Karpas-422 (cell line): ENCODE measurements around the gene FAM89B. TPM values are rescaled to one million over a fixed set of nuclear protein-coding genes. Genes with fewer than 3 reads are reported as not detected.

Source experiments
- DNase-seq: peaks from one replicate; pipeline ENCODE4 v3.0.0-alpha.2; 2015
- H2AFZ ChIP-seq: fragments of 200-600 bp; sonication (generic); 2 replicates; pipeline ENCODE4 v1.6.1; 2014; ENCODE audit warnings: antibody characterized with exemption, low read length, mixed read lengths
- H3K27ac ChIP-seq: fragments of 200-600 bp; sonication (generic); 2 replicates; pipeline ENCODE4 v1.5.1; 2014; ENCODE audit warnings: mild to moderate bottlenecking, low read length, moderate library complexity
- H3K27me3 ChIP-seq: fragments of 200-600 bp; sonication (generic); 2 replicates; pipeline ENCODE4 v1.6.1; 2014; ENCODE audit warnings: low read length, mixed read lengths
- H3K36me3 ChIP-seq: fragments of 200-600 bp; sonication (generic); 2 replicates; pipeline ENCODE4 v1.6.1; 2014; ENCODE audit warnings: low read length, mixed read lengths; ENCODE audit not compliant: insufficient read depth
- H3K4me1 ChIP-seq: fragments of 200-600 bp; sonication (generic); 2 replicates; pipeline ENCODE4 v1.6.1; 2014; ENCODE audit warnings: mild to moderate bottlenecking, low read length, mixed read lengths
- H3K4me2 ChIP-seq: fragments of 200-600 bp; sonication (generic); 2 replicates; pipeline ENCODE4 v1.6.1; 2014; ENCODE audit warnings: low read length, low read depth, mild to moderate bottlenecking; ENCODE audit not compliant: poor library complexity, severe bottlenecking
- H3K4me3 ChIP-seq: fragments of 200-600 bp; sonication (generic); 2 replicates; pipeline ENCODE4 v1.5.1; 2014; ENCODE audit warnings: mild to moderate bottlenecking, antibody characterized with exemption, low read length, mixed read lengths
- H3K79me2 ChIP-seq: fragments of 200-600 bp; sonication (generic); 2 replicates; pipeline ENCODE4 v1.6.1; 2014; ENCODE audit warnings: mild to moderate bottlenecking, low read length, mixed read lengths
- H3K9ac ChIP-seq: fragments of 200-600 bp; sonication (generic); 2 replicates; pipeline ENCODE4 v1.6.0; 2014; ENCODE audit warnings: low read length
- H3K9me2 ChIP-seq: fragments of 200-600 bp; sonication (generic), shearing (Covaris generic); replicated peaks from 2 replicates; pipeline ENCODE4 v1.6.0; 2014; ENCODE audit warnings: mild to moderate bottlenecking, low read length, moderate library complexity; ENCODE audit not compliant: insufficient read depth
- H3K9me3 ChIP-seq: fragments of 300-700, 200-600 bp; sonication (generic); 2 replicates; pipeline ENCODE4 v1.6.1; 2014; ENCODE audit warnings: low read length, mixed read lengths
- H4K20me1 ChIP-seq: fragments of 200-600 bp; sonication (generic); 2 replicates; pipeline ENCODE4 v1.6.1; 2014; ENCODE audit warnings: mild to moderate bottlenecking, antibody characterized with exemption, low read length, low read depth; ENCODE audit not compliant: insufficient read depth
- total RNA-seq: library from RNA; depleted of rRNA; stranded (reverse); fragments of >200 nt; shearing (Covaris generic); gene quantifications from 2 replicates; pipeline ENCODE4 v1.2.3, GENCODE V29; 2014; ENCODE audit warnings: low replicate concordance

Gene FAM89B
- total RNA-seq, 1 experiment from 2014 or later, result 14.2 TPM

DNA sequence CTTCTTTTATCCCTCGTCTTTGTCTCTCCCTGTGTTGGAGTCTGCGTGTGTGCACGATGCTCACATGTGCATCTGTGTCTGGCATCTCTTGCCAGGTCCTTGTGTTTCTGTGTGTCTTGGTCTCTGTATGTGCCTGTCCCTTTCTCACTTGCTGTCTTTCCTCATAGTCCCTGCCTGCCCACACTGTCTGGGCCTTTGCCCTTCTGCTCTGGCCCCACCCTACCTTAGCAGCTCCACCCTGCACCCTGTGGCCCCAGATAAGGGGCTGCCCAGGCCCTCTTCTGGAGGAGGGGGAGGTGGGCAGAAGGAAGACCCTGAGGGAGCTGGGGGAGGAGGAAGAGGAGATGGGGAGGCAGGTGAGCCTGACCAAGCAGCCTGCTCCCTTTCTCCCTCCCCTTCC is 6.3 kb downstream of the FAM89B start:
- Histone ChIP-seq H3K4me3 (no peak overlapping the region), H3K9ac (no peak overlapping the region), H2AFZ (no peak overlapping the region), H4K20me1 (no peaks in the 10 kb centered on the region; the same call in 1 of the 2 replicates), H3K36me3 (no peaks in the 10 kb centered on the region), H3K27me3 (no peaks in the 10 kb centered on the region), H3K4me2 (no peak overlapping the region), H3K4me1 (peaks cover 36% of the 10 kb centered on the region), H3K27ac (peak overlapping the region; percentile 91), H3K9me3 (no peaks in the 10 kb centered on the region), H3K9me2 (no peaks in the 10 kb centered on the region), H3K79me2 (peaks cover 14% of the 10 kb centered on the region; the same call in 1 of the 2 replicates)
- no peak for DNase-seq

DNA sequence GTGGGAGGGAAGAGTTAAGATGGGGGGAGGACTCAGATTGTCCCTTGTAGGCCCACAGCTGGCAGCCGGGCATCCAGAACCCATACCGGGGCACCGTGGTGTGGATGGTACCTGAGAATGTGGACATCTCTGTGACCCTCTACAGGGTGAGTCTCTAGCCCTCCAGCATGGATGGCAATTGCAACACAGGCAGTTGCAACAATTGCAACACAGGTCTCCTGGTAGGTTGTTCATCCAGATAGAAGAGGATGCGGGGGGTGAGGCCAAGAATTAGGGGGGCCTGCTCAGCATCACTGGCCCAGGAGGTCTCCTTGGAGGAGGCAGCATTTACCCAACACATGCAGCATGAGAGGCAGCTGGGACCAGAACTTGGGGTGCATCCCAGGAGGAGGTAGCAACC is 7.0 kb downstream of the FAM89B start:
- H3K79me2 ChIP-seq, result peaks cover 14% of the 10 kb centered on the region; the same call in 1 of the 2 replicates
- DNase-seq, result no peak
- no peak overlapping the region for H3K9ac ChIP-seq
- no peak overlapping the region for H3K27ac ChIP-seq
- no peaks in the 10 kb centered on the region for H3K9me2 ChIP-seq
- no peaks in the 10 kb centered on the region for H3K27me3 ChIP-seq
- no peak overlapping the region for H3K4me3 ChIP-seq
- no peaks in the 10 kb centered on the region for H3K9me3 ChIP-seq
- no peaks in the 10 kb centered on the region for H4K20me1 ChIP-seq
- no peak overlapping the region for H2AFZ ChIP-seq
- no peaks in the 10 kb centered on the region for H3K36me3 ChIP-seq
- H3K4me1 ChIP-seq, result peaks cover 32% of the 10 kb centered on the region
- H3K4me2 ChIP-seq, result no peak overlapping the region

DNA sequence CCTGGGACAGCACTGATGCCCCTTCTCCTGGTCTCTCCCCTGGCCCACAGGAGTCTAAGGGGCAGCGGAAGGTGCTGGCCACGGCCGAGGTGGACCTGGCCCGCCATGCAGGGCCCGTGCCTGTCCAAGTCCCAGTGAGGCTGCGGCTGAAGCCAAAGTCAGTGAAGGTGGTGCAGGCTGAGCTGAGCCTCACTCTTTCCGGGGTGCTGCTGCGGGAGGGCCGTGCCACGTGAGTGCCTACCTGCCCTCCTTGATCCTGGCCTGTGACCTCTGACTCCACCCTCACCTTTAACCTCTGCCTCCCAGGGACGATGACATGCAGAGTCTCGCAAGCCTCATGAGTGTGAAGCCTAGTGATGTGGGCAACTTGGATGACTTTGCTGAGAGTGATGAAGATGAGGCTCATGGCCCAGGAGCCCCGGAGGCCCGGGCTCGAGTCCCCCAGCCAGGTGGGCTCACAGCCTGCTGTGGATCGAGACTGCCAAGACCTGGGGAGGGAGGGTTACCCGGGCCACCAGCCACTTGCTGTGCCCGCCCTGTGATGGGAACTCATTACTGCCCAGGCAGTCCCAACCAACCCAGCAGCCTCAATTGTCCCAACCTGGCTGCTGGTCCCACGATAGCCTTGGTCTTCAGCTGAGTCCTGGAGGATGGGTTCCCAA is 7.8 kb downstream of the FAM89B start:
- H3K4me2 ChIP-seq, result no peak overlapping the region
- H3K9me2 ChIP-seq, result no peaks in the 10 kb centered on the region

DNA sequence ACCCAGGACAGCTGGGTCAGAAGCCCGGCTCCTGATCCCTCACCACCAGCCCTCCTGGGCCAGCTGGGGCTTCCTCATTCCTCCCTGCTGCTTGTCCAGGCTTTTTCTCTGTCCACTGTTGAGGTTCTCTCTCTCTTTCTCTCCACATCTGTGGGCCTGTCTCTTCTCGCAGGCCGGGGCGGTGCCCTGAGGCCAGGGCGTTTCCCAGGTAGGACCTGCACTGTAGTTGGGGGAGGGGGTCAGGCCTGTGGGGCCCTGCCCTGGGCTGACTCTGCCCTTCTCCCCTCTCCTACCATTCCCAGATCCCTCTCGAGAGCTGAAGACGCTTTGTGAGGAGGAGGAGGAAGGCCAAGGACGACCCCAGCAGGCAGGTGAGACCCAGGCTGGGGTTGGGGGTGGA is 8.4 kb downstream of the FAM89B start:
- no peak for DNase-seq
- H3K4me1 ChIP-seq, result peaks cover 18% of the 10 kb centered on the region
- no peaks in the 10 kb centered on the region for H3K27me3 ChIP-seq
- H3K9ac ChIP-seq, result no peak overlapping the region
- H3K36me3 ChIP-seq, result no peaks in the 10 kb centered on the region
- H3K27ac ChIP-seq, result no peak overlapping the region
- no peak overlapping the region for H3K4me2 ChIP-seq
- H4K20me1 ChIP-seq, result no peaks in the 10 kb centered on the region
- H2AFZ ChIP-seq, result no peak overlapping the region
- H3K9me2 ChIP-seq, result no peaks in the 10 kb centered on the region
- no peaks in the 10 kb centered on the region for H3K9me3 ChIP-seq
- peaks cover 14% of the 10 kb centered on the region; the same call in 1 of the 2 replicates for H3K79me2 ChIP-seq
- no peak overlapping the region for H3K4me3 ChIP-seq

More for the DNA sequence above, 7.8 kb downstream of the FAM89B start:
- Histone ChIP-seq H3K4me3 (no peak overlapping the region), H3K9ac (no peak overlapping the region), H3K27ac (no peak overlapping the region), H3K79me2 (peaks cover 14% of the 10 kb centered on the region; the same call in 1 of the 2 replicates), H4K20me1 (no peaks in the 10 kb centered on the region), H3K4me1 (peaks cover 23% of the 10 kb centered on the region), H3K9me3 (no peaks in the 10 kb centered on the region), H3K27me3 (no peaks in the 10 kb centered on the region), H2AFZ (no peak overlapping the region), H3K36me3 (no peaks in the 10 kb centered on the region)
- DNase-seq, result no peak

DNA sequence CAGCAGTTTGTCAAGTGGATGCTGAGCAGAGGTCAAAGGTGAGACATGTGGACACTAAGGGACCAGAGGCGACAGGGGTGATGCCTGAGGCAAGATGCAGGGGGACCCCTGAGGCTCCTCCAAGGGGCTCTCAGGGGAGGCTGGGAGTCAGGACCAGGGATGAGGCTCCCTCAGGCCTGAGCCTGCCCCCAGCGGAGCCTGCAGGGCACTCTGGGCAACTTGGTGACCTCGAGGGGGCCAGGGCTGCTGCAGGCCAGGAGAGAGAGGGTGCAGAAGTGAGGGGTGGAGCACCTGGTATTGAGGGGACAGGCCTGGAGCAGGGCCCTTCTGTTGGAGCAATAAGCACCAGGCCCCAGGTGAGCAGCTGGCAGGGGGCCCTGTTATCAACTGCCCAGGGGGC is 9.6 kb downstream of the FAM89B start:
- Histone ChIP-seq H3K4me2 (no peak overlapping the region), H3K36me3 (no peaks in the 10 kb centered on the region), H3K27me3 (no peaks in the 10 kb centered on the region), H2AFZ (no peak overlapping the region), H3K79me2 (peaks cover 7% of the 10 kb centered on the region; the same call in 1 of the 2 replicates), H3K27ac (no peak overlapping the region), H4K20me1 (no peaks in the 10 kb centered on the region), H3K9me2 (no peaks in the 10 kb centered on the region), H3K4me1 (peaks cover 18% of the 10 kb centered on the region), H3K4me3 (no peak overlapping the region), H3K9ac (no peak overlapping the region), H3K9me3 (no peaks in the 10 kb centered on the region)
- DNase-seq, result no peak

DNA sequence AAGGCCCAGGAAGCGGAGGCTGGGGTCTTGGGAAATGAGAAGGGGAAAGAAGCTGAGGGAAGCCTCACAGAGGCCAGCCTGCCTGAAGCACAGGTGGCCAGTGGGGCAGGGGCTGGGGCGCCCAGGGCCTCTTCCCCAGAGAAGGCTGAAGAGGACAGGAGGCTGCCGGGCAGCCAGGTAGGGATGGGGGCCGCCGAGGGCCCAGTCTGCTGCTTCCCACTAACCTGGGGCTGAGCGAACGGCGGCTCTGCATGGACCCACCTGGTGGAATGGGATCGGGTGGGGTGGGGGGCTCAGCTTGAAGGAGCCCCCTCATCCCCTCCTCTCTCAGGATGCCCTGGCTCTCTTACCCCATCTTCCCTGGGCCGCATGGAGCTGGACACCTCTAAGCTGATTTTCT is 11.3 kb downstream of the FAM89B start:
- DNase-seq, result no peak

DNA sequence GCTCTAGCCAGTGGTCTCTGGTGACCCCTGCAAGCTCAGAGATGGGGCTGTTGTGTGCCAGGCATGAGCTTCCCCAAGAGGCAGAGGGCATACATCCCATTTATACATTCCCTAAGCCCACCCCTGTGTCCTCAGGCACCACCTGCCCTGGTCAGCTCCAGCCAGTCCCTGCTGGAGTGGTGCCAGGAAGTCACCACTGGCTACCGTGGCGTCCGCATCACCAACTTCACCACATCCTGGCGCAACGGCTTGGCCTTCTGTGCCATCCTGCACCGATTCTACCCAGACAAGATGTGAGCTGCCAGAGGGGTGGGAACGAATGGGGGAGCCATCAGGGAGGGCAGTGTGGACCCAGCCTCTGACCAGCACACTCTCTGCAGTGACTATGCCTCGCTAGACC is 11.8 kb downstream of the FAM89B start:
- Histone ChIP-seq H4K20me1 (no peaks in the 10 kb centered on the region), H3K79me2 (no peaks in the 10 kb centered on the region), H3K4me2 (no peak overlapping the region), H3K36me3 (no peaks in the 10 kb centered on the region), H3K27ac (no peak overlapping the region), H2AFZ (no peak overlapping the region), H3K9me3 (no peaks in the 10 kb centered on the region), H3K9ac (no peak overlapping the region), H3K4me1 (peaks cover 26% of the 10 kb centered on the region), H3K27me3 (no peaks in the 10 kb centered on the region), H3K9me2 (no peaks in the 10 kb centered on the region), H3K4me3 (no peak overlapping the region)
- DNase-seq, result no peak

More for the DNA sequence above, 11.3 kb downstream of the FAM89B start:
- H3K9me2 ChIP-seq, result no peaks in the 10 kb centered on the region
- no peaks in the 10 kb centered on the region for H4K20me1 ChIP-seq
- no peaks in the 10 kb centered on the region for H3K79me2 ChIP-seq
- H3K27me3 ChIP-seq, result no peaks in the 10 kb centered on the region
- peaks cover 23% of the 10 kb centered on the region for H3K4me1 ChIP-seq
- H3K36me3 ChIP-seq, result no peaks in the 10 kb centered on the region
- no peak overlapping the region for H2AFZ ChIP-seq
- no peak overlapping the region for H3K9ac ChIP-seq
- no peak overlapping the region for H3K4me2 ChIP-seq
- no peaks in the 10 kb centered on the region for H3K9me3 ChIP-seq
- no peak overlapping the region for H3K4me3 ChIP-seq
- no peak overlapping the region for H3K27ac ChIP-seq

DNA sequence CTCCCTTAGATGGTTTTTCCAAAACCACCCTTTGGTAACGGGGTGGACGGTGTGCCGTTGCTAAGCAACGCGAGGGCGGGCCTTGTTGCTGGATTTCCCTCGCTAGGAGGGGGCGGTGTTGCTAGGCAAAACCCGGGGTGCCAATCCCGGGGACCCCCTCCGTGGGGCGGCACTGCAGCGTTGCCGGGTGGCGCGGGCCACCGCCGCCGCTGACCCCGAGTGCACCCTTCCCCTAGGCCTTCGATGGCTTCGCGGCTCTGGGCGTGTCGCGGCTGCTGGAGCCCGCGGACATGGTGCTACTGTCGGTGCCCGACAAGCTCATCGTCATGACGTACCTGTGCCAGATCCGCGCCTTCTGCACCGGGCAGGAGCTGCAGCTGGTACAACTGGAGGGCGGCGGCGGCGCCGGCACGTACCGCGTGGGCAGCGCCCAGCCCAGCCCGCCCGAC is 12.4 kb downstream of the FAM89B start:
- no peak overlapping the region for H3K27ac ChIP-seq
- no peaks in the 10 kb centered on the region for H3K9me2 ChIP-seq
- H3K4me1 ChIP-seq, result peaks cover 26% of the 10 kb centered on the region
- no peaks in the 10 kb centered on the region for H4K20me1 ChIP-seq
- no peaks in the 10 kb centered on the region for H3K27me3 ChIP-seq
- H3K9me3 ChIP-seq, result no peaks in the 10 kb centered on the region
- DNase-seq, result no peak
- H3K4me3 ChIP-seq, result no peak overlapping the region
- no peak overlapping the region for H3K4me2 ChIP-seq
- H3K9ac ChIP-seq, result no peak overlapping the region
- H3K36me3 ChIP-seq, result no peaks in the 10 kb centered on the region
- no peaks in the 10 kb centered on the region for H3K79me2 ChIP-seq
- H2AFZ ChIP-seq, result no peak overlapping the region
